HG03064 (cell line): ENCODE measurements around the gene SND1.
A peak's percentile ranks its signal among the peaks of the same experiment; 100 is the strongest.

Source experiments
- ATAC-seq: cut with Tn5 transposase; IDR thresholded peaks from one replicate; pipeline ENCODE4 v1.9.1; 2021; ENCODE audit warnings: low read depth; ENCODE audit not compliant: unreplicated experiment

SND1 gene

DNA sequence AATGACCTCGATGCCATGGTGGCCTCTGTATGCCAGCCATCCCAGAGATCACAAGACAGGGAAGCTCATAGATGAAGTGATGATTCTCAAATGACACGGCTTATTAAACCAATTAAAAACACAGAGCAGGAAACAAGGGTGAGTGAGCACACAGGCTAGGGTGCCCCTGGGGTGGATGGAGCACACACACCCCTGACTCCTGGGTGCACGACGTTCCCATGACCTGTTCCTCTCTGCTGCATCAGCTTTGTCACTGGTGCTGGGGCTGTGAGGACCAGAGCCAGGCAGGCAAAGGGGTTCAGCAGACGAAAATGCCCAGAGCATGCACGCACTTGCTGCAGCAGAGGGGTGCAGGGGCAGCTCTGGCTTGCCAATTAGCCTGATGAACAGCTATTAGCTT lies 465.7 kb downstream of the SND1 start:
- ATAC-seq: no peak

DNA sequence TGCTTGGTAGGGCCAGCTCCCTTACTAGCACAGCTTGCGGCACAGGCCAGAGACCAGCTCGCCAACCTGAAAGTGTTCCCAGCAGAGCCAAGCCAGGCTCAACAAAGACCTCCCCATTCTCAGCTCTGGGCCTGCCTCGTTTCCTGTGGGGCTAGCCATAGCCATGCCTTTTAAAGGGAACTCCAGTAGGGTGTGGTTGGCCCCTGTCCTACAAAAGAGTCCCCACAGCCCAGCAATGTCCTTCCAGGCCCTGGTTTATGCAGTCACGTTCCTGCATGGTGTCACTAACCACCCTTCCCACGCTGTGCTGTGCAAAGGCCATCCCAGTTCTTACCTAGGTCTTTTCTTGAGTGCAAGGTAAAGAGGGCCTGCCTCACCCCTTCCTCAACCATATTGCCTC lies 467.0 kb downstream of the SND1 start:
- ATAC-seq: no peak

DNA sequence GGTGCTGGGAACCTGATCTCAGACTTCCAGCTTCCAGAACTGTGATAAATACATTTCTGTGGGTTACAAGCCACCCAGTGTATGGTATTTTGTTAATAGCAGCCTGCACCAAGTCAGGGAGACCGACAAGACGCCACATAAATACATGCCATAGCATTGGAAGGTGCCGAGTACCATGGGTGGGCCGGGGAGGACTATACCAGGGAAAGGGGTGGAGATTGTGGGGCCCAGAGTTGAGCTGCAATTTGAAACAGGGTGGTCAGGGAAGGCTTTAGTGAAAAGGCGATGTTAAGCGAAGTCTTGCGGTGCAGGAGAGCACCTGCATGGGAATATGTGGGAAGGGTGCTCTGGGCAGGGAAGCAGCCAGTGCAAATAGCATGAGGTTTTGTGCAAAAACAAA lies 468.1 kb downstream of the SND1 start:
- no peak for ATAC-seq

DNA sequence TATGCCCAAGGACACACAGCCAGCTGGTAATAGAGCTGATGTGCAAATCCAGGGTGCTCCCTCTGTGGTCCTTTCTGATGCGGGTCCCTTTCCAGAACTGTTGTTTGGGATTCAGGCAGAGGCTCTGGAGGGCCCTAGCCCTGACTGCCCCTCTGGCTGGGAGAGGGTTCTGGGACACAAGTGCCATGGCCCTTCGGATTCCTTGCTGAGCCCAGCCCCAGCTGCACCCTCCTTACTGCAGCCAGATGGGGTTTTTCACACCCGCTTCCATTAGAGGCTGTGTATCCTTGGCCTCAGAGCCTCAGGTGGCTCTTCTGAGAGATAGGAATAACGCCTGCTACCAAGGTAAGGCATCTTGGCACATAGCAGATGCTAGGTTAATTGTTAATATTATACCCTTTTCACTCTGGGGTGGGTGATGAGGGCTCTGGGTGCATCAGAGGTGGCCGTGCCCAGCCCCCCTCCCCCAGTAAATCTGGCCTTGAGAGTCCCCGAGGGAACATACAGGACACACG lies 469.0 kb downstream of the SND1 start:
- ATAC-seq: no peak

DNA sequence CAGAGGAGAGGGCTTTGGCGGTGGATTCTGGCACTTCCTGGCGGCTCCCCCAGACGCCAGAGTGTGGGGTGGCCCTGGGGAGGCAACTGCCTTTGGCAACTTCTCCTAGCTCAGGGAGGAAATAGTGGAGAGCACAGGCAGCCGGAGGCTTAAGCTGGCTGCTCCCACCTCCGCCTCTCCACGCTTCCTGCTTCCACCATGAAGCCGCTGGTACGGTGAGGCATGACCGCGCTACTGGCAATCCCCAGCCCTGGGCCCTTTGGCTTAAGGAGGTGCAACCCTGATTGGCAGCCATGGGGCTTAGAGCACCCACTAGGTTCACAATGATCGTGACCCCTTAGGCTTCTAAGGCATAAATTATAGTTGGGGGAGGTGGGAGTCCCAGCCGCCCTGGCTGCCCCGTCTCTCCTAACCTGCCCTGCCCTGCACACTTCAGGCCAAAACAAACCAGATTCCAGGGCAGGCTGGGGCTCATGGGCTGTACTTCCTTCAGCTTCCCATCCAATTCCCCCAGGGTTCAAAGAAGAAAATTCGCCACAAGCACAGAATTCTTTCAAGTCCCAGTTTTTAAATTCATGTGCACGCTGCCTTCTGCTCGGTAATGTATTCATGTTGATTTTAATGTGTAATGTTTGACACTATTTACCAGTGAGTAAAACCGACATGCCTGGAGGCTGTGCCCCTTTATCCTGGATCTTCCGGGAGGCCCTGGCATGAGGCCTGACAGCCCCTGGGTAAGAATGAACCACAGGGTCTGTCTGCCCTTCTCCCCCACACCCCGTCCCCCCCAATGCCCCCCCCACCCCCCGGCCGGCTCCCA lies 469.9 kb downstream of the SND1 start:
- no peak for ATAC-seq

DNA sequence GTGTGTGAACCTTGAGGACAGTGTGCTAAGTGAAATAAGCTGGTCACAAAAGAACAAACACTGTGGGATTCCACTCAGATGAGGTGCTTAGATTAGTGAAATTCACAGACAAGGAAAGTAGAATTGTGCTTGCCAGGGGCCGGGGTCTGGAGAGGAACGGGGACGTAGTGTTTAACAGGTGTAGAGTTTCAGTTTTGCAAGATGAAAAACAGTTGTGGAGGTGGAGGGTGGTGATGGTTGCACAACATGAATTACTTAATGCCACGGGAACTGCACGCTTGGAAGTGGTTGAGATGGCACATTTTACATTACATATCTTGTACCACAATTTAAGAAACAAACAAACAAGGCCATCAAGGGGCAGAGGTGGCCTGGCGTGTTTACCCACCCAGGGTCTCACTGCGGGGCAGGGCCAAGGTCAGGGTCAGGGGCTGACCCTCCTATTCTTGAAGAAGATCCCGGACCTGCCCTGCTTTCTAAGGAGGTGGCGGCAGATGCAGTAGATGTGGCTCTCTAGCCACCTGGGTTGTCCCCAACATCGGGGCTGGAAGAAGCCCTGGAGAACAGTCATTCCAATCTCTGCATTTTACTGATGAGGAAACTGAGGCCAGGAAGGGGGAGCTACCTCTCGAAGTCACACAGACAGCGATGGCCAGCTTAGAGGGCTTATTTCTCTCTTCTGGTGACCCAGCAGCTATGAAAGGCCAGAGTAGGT lies 470.7 kb downstream of the SND1 start:
- no peak for ATAC-seq

DNA sequence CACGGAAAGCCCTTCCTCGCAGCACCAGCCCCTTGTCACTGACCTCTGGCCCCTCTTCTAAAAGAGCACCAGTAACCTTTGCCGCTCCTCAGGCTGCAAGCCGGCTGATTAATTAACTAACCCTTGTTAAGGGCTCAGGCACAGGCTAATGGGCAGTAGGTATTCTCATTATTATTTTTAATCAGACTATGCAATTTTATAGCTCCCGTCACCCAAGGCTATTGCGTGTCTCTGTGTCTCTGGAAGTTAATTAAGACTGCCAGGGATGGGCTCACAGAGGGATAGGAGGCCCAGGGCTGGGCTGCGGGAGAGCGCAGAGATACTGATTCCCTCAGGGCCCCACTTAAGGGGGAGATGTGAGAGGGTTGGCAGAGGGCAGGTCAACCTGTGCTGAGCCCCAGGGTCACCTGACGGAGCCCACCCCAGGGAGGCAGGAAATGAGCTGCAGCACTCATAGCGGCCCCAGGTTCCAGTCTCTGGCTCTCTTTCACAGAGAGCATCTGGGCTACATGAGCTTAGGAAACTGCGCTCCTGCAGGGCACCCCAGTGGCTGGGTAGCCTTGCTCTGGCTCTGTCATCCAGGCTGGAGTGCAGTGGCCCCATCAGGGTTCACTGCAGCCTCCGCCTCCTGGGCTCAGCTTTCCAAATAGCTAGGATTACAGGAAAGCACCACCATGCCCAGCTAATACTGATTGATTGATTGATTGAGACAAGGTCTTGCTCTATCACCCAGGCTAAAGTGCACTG lies 471.5 kb downstream of the SND1 start:
- ATAC-seq: no peak

DNA sequence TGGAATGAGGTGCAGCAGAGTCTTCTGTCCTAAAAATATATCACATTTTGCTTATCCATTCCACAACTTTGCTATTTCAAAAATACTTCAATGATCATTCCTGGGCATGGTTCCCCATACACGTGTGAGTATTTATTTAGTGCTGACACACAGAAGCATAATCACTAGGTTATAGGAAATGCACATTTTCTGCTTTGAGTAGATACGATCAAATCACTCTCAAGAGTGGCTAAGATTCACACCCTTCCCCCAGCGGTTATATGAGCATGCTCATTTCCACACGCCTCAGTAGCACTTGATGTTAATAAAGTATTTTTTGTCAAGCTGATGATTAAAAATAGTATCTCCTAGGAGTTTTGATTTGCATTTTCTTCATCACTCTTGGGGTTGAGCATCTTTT lies 472.8 kb downstream of the SND1 start:
- no peak for ATAC-seq

DNA sequence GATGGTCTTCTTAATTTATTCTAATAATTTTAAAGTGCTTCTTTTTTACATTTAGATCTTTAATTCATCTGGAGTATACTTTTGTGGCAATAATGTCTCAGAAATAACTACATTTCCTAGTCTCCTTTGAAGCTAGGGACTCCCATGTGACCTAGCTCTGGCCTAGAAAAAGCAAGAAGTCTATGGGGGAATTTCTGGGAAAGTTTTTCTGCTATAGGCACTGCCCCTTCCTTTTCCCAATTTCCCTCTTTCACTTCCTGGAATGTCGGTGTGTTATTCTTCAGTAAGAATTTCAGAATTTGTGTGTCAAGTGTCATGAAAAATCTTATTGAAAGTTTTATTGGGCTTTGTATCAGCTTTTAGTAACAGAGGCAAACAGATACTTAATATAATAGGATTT lies 473.8 kb downstream of the SND1 start:
- ATAC-seq: no peak

DNA sequence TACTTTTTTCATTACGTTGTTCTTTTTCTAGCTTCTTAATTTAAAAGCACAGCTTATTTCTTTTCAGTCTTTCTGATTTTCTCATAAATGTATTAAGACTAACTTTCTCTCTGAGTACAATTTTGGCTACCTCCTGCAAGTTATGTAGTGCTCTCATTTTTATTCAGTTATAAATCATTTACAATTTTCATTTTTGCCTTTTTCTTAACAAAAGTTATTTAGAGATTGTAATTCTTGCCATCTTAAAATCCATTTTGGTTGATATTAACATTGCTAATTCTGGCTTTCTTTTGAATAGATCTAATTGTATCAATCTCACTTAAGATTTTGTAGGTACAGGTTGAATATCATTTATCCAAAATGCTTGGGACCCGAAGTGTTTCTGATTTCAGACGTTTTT lies 476.4 kb downstream of the SND1 start:
- no peak for ATAC-seq

DNA sequence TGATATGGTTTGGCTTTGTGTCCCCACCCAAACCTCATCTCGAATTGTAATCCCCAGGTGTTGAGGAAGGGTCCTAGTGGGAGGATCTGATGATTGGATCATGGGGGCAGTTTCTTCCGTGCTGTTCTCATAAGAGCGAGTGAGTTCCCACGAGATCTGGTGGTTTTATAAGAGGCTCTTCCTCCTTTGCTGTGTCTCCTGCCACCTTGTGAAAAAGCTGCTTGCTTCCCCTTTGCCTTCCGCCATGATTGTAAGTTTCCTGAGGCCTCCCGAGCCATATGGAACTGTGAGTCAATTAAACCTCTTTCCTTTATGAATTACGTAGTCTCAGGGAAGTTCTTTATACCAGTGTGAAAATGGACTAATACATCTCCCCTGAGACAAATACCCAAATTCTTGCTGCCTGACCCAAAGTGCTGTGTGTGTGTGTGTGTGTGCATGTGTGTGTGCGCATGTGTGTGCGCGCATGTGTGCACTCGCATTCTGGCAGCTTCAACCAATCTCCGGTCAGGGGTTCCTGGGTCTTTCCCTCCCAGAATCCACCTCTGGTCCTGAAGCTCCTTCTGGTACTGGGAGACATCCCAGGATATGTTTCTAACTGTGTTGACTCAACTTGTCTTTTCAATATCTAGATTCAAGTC lies 477.4 kb downstream of the SND1 start:
- ATAC-seq: no peak

DNA sequence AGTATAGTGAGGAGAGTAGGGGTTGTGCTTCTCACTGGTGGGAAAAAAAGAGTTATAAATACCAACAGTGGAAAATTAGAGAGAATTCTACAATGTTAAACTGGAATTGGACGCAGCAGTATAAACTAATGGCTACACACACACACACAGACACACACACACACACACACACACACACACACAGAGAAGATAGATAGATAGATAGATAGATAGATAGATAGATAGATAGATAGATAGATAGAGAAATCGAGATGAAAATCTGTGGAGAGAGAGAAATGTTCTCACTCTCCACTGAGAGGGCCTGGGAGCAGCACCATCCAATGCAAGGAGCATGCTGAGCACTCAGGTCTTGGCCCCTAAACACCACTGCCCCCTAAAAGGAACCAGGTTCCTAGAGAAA lies 479.1 kb downstream of the SND1 start:
- ATAC-seq: no peak

DNA sequence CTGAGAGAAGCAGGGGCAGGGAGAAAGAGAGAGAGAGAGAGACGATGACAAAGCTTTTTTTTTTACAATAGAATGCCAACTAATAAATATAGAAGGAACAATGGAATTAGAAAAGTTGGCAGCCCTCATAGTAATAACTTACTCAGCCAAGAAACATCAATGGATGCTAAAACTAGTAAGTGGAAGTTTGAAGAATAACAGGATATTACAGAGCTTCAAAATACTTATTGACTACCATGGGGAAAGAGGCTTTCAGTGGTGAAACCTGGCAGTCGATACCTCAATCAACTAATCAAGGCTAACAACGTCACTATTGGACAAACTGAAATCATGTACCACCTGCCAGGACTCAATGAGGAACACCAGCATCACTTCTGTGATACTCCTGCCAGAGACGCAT lies 479.7 kb downstream of the SND1 start:
- ATAC-seq: no peak

DNA sequence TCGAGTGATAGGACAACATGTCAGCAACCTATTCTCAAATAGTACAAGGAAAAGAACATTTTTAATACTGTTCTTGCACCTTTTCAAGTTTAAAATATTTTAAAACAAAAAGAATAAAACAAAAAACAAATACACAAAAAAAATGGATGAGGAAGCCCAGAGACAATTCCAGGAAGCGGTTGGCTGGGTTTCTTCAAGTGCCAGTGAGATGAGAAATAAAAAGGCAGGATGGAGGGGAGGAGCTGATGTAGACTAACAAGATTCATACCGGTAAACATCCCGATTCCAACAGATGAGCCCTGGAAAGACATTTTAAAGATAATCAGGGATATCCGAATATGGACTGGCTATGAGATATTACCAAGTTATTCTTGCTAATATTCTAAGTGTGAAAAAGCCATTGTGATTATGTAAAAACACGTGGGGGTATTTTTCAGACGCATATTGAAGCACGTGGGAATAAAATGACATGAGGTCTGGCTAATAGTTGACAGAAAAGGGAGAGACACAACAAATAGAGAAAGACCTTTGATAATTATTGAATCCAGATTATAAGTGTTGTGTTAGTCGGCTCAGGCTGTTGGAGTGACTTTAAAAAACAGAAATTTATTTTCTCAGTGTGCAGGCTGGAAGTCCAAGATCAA lies 480.6 kb downstream of the SND1 start:
- no peak for ATAC-seq

DNA sequence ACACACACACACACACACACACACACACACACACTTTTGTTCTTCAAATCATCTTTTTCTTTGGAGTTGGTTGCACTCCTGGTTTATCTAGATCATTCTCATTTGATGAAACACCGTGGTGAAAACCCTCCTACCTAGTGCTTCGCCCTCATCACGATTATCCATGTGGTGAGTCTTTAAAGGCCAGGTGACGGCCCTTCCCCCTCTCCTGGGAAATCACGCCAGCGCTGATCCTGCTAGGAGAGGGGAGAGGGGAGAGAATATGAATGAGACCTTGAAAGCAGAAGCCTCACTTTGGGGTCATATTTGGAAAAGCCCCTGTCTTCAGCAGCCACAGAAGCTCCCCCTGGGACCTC lies 483.1 kb downstream of the SND1 start:
- no peak for ATAC-seq

DNA sequence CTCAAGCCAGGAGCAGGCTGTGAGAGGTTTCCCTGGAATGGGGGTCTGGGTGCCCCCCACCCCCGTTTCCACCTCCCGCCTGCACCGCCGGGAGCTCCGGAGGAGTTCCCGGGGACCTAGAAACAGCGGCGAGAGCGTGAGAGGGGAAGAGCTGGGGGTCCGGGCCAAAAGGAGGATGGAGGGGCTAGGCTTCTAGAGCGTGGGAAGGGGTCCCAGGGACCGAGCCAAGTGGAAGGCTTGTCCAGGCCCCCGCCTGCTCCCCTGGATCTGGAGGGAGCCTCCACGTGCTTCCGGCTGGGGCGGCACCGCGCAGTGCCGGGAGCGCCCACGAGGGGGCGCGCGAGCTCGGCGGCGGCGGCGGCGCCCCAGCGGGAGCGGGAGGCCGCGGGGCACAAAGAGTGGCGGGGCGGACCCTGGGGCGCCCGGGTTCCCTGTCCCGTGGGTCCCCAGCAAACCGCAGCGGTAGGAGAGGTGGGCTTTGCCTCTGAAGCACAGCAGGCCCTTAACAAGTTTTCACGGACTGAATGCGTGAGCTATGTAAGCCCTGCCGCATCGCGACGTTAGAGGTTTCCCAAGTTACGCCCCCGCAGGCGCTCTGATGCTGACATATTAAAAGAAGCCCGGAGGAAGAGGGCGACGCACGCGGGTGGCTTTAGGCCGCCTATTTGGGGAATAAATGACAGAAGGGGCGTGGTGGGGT lies 483.7 kb downstream of the SND1 start:
- ATAC-seq: peak; percentile 89

DNA sequence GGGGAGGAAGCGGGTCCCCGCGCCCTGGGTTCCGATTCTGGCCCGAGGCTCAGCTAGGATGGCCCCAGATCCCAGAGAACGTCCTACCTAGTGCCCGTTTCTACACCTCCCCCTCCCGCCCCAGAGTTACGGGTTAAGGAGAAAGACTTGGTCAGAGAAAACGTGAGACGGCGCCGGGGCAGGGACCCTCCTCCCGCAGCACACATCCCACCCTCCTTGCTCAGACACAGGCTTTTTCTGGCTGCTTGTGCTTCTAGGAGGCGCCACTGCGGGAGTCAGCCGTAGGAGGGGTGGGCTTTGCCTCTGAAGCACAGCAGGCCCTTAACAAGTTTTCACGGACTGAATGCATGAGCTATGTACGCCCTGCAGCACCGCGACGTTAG lies 484.2 kb downstream of the SND1 start:
- no peak for ATAC-seq

DNA sequence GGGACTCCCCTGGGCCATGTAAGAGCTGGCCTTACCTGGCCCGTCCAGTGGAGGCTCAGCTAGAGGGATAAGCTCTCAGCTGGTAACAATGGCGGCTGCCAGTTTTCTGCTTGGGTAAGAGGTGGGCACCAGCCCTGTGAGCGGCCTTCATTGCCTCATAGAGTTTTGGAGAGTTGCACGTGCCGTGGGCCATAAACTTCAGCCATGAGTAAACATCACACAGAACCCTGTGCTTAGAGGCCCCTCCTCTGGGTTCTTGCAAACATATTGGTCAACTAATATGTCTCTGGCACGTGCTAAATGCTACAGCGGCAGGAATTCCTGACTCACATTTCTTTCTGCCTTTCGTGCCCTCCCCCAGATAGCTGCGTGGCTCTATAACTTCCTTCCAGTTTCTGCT lies 485.2 kb downstream of the SND1 start:
- ATAC-seq: no peak

DNA sequence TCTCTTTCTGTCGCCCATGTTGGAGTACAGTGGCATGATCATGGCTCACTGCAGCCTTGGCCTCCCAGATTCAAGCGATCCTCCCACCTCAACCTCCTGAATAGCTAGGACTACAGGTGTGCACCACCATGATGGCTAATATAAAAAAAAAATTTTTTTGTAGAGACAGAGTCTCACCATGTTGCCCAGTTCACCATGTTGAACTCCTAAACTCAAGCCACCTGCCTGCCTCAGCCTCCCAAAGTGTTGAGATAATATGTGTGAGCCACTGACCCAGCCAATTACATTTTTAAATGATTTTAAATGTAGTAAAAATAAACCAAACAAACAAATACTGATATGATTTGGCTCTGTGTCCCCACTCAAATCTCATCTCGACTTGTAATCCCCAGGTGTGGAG lies 487.4 kb downstream of the SND1 start:
- ATAC-seq: no peak

DNA sequence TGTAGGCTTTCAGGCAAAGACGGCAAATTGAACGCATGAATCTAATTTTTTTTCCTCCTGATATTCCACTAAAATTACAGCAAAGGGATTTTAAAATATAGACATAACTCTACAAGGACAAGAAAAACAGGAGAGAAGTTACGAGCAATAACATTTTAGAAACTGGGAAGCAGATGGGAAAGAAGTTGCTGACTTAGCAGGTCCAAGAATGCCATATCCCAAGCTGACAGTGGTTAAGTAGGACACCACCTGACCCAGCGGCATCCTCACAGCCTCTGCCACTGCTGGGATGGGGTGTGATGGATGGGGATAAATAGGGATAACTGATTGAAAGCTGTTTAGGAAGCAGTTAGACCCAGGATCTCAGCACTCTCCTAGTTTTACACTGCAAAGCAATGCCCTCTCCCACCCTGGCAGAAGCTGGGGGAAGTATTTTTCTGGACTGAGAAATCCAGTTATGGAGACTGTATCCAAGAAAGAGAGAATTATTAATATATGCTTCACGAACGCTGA lies 489.7 kb downstream of the SND1 start:
- ATAC-seq: no peak
